ENCODE data around the gene ZBTB9.
A peak's percentile ranks its signal among the peaks of the same experiment; 100 is the strongest.

The ZBTB9 gene

DNA sequence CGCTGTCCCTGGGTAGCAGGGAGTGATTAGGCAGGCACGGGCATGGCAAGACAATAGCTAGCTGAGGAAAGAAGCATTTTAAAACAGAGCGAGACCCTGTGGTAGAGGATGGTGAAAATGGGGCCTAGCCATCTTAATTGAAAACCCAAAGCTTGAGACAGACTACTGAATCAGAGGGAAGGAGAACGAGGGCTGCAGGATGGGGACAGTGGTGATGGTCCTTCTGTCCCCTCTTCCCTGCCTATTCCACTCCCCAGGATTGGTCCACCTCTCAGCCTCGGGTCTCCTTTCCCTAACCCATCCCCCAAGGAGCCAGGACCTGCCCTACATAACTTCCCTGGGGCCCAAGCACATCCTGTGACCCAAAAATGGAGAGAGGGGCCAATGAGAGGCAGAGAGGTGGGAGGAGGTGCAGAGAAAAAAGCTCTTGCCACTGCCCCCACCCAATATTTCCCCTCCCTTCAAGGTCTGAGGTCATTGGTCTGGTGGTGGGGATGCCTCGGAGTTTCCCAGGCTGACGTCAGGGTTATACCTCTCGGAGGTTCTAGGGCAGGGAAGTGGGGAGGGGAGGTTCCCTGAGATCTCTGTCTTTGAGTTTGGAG is 35.6 kb upstream of the ZBTB9 start:
- DNase-seq = no peak

DNA sequence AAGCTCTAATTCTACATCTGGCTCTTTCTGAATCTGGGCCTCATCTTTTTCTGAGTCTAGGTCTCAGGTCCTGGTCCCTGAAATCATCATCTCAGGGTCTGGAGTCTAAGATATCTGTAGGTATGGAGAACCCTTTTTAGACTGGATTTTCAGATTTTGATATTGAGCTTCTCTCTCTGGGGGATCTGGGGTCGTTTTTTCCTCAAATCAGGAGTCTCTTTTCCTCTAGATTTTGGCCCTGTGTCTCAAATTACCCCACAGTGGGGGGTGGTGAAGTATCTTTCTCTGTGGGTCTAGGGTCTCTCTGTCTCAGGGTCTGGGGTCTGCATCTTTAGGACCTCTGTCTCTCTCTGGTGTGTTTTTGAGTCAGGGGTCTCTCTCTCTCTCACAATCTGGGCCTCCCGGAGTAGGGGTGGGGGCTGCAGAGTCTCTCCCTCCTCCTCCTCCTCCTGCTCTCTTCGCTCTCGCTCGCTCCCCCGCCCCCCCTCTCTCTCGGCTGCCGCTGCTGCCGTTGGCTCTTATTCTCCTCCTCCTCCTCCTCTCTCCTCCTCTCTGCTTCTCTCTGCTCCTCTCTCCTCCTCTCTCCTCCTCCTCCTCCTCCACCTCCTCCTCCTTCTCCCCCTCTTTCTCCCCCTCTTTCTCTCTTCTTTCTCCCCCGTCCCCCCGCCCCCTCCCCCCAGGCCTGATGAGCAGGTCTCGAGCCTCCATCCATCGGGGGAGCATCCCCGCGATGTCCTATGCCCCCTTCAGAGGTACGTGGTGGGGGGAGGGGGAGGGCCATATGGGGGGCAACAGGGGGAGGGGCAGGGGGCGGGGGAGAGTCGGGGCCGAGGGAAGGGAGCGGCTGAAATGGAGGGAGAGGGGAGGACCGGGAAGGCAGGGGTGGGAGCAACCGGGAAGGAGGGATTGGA is 34.5 kb upstream of the ZBTB9 start, which contains the start of gene SYNGAP1:
Gene SYNGAP1 (plus strand): TSS at position 486 of the 911 bp plus-strand sequence. CDS start 200 bp downstream, at position 686.
- no peak for DNase-seq

DNA sequence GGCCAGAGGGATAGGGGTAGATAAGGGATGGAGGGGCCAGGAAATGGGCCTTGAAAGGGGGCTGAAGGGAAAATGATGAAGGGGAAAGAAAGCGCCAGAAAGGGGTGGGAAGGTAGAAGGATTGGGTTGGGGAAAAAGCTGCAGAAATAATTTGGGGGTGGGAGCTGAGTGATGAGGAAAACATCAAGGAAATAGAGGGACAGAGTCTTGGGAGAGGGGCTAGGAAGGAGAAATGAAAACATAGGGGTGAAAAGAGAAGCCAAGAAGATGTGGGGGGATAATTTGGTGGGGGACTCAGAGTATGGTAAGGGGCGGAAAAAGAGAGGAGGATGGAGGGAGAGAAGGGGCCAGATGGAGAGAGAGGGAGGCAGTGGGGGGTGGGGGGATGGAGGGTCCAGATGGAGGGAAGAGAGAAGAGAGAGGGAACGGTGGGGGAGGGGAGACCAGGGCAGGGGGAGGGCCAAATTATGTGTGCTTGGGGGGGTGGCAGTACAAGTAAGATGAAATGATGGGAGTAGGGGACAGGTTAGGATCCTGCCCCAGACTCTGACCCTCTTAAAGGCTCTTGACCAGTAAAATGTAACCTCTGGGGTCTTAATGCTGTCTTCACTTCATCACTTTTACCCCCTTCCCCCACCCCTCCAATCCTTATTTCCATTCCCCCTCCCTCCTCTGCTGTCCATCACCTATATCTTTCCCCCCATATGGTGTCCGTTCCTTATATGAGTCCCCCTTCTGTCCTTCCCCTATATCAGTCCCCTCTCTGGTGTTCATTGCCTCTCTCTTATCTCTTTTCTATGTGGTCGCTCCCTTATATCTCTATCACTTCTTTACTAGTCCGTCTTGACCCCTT is 33.7 kb upstream of the ZBTB9 start:
- DNase-seq = no peak

GRCh38 chr6:33421344-33421643 is 33.1 kb upstream of the ZBTB9 start:
- DNase-seq = no peak

DNA sequence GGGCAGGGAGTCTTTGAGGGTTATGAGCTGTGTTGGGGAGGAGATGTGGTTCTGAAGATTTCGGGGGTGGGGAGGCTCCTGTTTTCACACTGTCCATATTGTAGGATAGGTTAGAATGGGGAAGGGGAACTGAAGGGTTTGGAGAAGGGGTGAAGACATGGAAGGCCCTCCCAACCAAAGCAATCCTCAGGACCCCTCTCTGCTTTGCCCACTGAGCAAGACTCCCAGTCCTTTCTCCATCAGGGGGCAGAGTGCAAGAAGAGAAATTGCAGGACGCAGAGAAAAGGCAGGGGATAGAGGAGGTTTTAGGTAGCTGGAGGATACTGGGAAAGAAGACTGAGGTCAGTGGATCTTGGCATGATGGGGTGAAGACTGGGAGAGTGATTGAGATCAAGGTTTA is 30.6 kb upstream of the ZBTB9 start:
- no peak for DNase-seq

GRCh38 chr6:33424855-33425667 is 29.3 kb upstream of the ZBTB9 start:
- DNase-seq = no peak

DNA sequence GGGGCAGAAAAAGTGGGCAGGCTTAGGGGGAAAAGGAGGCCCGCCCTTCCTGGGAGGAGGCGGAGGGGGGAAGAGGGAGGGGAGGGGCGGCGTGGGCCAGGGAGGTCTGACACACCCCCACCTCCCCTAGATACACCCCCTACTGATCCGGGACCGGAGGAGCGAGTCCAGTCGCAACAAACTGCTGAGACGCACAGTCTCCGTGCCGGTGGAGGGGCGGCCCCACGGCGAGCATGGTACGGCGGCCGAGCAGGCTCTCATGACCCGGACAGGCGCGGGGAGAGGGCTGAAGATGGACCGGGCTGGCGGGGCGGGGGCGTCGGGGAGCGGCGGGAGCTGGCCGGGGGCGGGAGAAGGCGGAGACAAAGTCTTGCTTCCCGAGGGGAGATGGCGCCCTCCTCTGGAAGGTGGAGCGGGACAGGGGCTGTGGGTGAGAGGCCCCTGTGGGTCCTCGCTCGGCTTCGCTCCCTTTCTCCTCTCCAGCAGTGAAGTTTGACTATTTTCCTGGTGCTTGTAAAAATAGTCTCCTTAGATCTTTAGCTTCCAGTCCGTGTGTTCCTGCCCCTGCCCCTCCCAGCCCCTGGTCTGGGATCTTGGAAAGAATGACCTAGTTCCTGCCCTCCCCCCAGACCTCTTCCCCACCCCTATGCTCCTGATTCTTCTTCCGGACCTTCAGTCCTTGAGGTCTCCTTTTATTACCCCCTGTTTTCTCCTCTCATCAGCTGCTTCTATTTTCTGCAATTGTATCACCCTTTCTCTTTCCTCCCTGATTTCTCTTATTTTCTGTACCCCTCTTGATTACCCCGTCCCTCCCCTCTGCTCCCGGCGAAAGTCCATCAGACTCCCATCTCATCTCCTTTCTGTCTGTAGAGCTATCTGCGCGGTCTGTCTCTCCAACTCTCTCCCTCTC is 28.5 kb upstream of the ZBTB9 start:
- peak; percentile 65 for DNase-seq

- no peak for DNase-seq
Measured at GRCh38 chr6:33426590-33427511, 27.5 kb upstream of the ZBTB9 start.

- DNase-seq = no peak
Measured at GRCh38 chr6:33427585-33428223, 26.7 kb upstream of the ZBTB9 start.

GRCh38 chr6:33428224-33428965 is 26.0 kb upstream of the ZBTB9 start:
- no peak for DNase-seq

- DNase-seq = no peak
Measured at GRCh38 chr6:33428966-33429749, 25.2 kb upstream of the ZBTB9 start.

DNA sequence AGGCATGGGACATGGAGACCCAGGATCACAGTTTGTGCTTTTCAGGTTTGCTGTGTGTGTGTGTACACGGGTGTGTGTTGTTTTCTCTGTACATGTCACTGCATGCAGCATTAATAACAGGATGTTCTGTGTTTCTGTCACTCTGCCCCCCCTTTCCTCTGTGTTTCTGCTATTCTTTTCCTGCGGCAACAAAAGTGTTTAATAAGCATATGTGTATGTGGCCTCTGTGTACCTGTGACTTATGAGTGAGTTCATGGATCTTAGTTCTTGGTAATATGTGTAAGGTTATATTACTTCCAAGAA is 24.7 kb upstream of the ZBTB9 start:
- no peak for DNase-seq

GRCh38 chr6:33430334-33430733 is 24.0 kb upstream of the ZBTB9 start:
- no peak for DNase-seq

DNA sequence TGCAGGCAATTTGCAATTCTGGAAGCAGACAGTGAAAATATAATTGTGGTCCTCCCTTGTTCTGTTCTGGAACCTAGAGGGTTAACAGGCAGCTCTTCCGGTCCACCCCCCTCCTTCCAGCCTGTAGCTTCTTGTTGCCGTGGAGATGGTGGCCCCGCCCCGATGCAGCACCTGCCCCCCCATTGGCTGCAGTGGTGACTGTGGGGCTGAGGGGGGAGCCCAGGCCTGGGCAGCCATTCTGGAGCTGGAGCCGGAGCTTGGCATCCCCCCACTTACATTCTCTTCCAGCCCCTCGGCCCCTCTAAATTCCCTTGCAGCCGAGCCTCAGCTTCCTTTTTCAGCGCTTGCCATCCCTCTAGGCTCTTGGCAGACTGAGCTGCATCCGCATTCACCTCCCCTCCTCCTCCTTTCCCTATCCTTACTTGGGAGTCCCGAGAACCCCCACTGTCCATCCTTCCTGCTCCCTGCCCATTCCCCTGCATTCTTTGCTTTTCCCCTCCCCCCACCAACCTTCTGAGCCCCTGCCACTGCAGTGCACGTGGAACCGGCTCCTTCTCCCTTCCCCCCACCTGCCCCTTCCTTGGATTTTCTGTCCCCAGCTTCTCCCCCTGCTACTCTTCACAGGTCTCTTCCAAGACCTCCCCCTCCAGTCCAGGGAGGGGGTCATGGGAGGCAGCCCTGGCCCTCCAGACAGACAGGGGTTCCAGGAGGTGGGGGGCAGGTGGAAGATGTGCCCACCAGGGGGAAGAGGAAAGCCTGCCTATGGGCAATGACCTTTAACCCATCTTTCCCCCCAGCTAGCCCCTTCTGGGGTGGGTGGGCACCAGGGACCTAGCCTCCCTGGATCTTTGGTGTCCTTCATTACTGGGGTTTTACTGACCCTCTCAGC is 23.1 kb upstream of the ZBTB9 start:
- DNase-seq = no peak

DNA sequence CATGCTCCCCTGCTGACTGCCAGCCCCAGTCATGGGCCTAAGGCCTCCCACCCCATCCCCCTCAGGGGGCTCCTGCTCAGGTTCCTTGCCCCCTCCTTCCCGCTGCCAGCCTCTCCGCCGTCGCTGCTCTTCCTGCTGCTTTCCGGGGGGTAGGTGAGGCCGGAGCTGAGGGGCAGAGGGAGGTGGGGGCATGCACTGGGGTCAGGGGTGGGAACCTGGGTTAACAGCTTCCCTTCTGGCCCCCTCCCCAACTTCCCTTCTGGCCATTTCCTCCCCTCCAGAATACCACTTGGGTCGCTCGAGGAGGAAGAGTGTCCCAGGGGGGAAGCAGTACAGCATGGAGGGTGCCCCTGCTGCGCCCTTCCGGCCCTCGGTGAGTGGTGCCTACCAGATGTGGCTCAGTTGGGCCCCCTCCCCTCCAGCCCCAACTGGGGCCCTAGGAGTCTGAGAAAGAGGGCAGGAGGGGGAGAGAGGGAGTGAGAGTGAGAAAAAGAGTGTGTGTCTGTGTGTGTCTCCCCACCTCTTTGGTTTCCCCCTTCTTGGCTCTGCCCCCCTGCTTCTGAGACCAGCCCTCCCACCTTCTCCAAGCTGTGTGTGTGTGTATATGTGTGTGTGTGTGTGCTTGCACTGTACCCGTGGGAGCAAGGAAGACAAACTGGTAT is 22.4 kb upstream of the ZBTB9 start:
- no peak for DNase-seq

DNA sequence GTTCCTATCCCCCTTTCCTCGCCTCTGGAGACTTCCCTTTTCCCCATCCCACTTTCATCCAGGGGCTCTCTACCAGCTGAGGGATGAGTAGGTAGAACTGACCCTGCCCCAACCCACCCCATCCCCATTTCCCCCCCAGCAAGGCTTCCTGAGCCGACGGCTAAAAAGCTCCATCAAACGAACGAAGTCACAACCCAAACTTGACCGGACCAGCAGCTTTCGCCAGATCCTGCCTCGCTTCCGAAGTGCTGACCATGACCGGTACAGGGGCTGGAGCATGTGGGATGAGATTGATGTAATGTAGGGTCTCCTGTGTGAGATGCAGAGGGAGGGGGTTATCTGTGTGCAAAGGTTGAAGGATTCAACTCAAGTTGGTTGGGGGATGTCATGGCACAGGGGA is 21.8 kb upstream of the ZBTB9 start:
- DNase-seq = no peak

- no peak for DNase-seq
Measured at GRCh38 chr6:33433001-33433543, 21.3 kb upstream of the ZBTB9 start.

Measured in DMS79 (cell line).